ENCODE measurements around the gene SLC49A4.

DNA sequence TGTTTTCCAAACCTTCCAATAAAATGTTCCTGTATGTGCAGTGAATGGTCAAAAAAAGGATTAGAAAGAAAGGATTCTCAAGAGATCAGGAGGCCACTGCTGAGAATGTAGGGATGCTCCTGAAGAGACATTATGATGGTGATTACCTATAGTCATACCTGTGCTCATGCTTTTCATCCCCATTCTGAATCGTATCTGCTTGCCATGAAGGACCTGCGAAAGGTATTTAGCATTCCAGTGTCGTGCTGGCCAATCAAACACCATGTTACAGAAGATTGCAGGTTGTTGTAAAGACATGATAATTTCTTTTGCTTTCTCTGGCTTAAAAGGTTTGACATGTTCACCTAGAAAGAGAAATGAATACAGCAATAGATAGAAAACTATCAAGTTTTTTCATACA lies 17.3 kb upstream of the SLC49A4 start:
- TF ChIP-seq POLR2A (IDR thresholded peaks at IDR 0.05): no peak
- TF ChIP-seq, protein P1, sequence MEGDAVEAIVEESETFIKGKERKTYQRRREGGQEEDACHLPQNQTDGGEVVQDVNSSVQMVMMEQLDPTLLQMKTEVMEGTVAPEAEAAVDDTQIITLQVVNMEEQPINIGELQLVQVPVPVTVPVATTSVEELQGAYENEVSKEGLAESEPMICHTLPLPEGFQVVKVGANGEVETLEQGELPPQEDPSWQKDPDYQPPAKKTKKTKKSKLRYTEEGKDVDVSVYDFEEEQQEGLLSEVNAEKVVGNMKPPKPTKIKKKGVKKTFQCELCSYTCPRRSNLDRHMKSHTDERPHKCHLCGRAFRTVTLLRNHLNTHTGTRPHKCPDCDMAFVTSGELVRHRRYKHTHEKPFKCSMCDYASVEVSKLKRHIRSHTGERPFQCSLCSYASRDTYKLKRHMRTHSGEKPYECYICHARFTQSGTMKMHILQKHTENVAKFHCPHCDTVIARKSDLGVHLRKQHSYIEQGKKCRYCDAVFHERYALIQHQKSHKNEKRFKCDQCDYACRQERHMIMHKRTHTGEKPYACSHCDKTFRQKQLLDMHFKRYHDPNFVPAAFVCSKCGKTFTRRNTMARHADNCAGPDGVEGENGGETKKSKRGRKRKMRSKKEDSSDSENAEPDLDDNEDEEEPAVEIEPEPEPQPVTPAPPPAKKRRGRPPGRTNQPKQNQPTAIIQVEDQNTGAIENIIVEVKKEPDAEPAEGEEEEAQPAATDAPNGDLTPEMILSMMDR (IDR thresholded peaks at IDR 0.05): no peak

Measured in testis (tissue), 2 donors.